Melanocyte of skin (primary cell): Measurements from ENCODE around the gene FTSJ3. TPM values are rescaled to one million over a fixed set of nuclear protein-coding genes. Genes with fewer than 3 reads are reported as not detected.

ENCODE experiments used
- total RNA-seq, 2 donors: library from RNA; depleted of rRNA; stranded (reverse); fragments of >200 nt; gene quantifications; 2 replicates each; pipeline ENCODE4 v1.2.3, GENCODE V29; 2012

The FTSJ3 gene, protein sequence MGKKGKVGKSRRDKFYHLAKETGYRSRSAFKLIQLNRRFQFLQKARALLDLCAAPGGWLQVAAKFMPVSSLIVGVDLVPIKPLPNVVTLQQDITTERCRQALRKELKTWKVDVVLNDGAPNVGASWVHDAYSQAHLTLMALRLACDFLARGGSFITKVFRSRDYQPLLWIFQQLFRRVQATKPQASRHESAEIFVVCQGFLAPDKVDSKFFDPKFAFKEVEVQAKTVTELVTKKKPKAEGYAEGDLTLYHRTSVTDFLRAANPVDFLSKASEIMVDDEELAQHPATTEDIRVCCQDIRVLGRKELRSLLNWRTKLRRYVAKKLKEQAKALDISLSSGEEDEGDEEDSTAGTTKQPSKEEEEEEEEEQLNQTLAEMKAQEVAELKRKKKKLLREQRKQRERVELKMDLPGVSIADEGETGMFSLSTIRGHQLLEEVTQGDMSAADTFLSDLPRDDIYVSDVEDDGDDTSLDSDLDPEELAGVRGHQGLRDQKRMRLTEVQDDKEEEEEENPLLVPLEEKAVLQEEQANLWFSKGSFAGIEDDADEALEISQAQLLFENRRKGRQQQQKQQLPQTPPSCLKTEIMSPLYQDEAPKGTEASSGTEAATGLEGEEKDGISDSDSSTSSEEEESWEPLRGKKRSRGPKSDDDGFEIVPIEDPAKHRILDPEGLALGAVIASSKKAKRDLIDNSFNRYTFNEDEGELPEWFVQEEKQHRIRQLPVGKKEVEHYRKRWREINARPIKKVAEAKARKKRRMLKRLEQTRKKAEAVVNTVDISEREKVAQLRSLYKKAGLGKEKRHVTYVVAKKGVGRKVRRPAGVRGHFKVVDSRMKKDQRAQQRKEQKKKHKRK
- 10 to 100 TPM; 57.8 to 80.9 TPM for total RNA-seq

DNA sequence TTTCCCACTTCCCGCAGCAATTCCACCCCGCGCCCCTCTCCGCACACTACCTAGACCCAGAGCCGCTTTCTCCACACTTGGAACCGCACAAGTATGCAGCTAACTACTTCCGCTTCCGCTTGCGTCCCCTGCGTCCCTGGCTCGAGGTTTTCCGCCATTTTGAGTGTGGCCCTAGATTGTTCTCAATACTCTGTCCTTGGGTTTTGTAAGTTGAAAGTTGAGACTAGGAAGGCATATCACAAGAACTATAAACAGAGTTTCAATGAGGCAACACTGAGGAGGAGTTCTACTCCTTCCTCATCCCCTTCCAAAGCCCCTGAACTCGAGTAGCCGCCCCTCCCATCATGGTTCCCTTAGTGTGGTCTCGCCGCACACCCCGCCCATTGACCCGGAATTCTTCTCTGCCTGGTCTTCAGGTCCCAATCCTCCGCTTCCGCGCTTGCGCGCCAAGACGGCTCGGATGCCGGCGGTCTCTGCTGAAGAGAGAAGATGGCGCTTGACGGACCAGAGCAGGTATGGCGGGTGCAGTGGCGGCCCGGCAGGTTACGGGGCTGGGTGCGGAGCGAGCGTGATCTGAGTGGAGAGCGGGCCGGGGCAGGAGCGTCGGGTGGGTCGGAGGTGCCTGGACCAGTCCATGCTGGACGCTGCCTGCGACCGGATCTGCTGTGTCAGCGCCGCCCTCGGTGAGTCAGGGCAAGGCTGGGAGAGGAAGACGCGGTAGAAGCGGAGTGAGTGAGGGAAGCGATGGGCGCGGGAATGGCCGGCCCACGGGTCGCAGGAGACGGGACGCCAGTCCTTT lies at the start of gene FTSJ3, which contains the start of gene PSMC5:
TSS of gene FTSJ3 (minus strand) at position 662 of the 799 bp plus-strand sequence. CDS start 761 bp downstream, outside the sequence.
TSS of gene PSMC5 (plus strand) at position 430 of the 799 bp plus-strand sequence. CDS start at position 490, 60 bp downstream.

DNA sequence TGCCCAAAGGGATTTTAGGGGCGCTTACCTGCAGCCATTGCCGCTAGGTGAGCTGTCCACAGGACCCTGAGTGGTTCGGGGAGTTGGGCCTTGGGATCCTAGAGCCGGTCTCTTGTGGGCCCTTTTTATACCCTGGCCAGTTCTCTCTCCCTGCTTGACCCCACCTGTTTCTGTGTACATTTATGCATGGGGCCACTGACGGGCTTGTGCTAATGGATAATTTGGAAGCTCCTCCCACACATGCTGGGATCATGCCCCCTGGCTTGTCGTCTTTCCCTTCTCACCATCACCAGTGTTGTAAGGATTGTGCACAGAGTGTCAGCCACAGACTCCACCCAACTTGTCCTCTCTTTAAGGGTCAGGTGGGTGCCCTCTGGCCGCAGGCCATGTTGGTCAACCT lies 46.1 kb upstream of the FTSJ3 start, which contains the start of gene CSH2:
TSS of gene CSH2 (minus strand) at position 101 of the 400 bp plus-strand sequence. CDS start at position 38, 63 bp downstream.

DNA sequence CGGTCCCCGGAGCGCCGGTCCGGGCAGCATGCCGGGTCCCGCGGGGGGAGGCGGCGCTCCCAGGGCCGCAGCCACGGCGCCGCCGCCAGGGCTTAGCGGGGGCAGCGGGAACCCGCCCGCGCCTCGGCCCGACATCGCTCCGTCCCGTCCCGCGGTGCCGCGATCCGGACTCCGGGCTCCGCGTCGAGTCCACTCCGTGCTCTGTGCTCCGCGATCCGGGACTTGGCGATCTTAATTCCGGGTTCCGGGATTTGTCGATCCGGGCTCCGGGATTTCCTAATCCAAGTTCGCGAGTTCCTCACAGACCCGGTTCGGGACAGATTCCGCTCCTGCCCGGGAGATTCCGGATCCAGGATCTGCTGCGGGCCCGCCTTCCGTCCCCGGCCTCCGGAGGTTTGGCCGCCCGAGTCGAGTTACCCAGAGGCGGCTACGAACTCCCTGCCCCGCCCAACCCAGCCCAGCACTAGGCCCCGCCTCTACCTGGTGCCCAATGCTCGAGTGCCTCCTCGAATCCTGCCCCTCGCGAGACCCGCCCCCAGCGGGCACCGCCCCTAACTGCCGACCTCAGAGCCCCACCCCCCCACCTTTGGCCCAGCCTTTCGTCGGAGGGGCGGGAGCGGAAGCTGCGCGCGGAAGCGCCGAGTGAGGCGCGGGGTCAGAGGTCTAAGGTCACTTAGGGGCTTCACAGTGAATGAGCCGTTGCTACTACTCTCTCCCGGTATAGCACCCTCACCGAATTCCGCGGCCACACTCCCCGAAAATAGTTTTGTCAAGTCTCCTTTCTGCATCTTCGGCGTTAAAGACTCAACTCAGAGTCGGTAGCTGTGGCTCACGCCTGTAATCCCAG lies 15.3 kb upstream of the FTSJ3 start, which contains the start of gene SMARCD2:
TSS of gene SMARCD2 (minus strand) at position 146 of the 847 bp plus-strand sequence. CDS start at position 135, 11 bp downstream.

DNA sequence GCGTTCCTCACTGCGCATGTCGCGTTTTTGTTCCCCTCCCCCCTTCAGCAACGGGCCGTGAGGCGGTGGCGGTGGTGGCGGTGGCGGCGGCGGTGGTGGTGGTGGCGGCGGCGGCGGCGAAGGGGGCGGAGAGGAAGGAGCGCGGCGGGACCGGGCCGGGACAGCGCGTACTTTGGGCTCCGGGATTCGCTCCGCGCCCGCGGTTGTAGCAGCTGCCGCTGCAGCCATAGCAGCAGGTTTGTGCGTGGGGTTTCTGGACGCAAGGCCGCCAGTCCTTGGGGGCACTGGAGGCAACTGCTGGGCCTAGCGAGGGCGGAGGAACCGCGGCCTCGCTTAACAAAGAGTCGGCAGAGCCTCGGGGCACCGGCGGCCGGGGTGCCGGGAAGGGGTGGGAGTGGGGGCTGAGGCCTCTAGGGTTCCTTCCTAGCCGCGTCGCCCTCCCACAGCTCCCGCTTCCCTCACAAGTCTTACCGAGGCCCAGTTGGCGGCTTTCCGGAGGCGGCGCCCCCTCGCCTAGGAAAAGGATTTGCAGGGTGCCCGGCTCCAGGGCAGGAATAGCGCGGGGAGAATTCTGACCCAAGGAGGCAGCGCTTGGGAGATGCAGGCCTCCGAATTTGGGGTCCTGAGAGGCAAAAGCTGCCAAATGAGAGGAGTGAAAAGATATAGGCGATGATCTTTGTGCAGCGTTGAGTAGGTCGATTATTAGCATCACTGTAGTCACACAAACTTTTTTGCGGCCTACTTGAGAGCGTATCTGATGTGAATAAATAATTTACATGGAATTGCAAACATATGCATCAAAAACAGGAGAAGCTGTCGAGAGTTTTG lies 53.1 kb downstream of the FTSJ3 start, which contains the start of gene DDX42:
TSS of gene DDX42 (plus strand) at position 30 of the 828 bp plus-strand sequence. CDS start 12,880 bp downstream, outside the sequence.

DNA sequence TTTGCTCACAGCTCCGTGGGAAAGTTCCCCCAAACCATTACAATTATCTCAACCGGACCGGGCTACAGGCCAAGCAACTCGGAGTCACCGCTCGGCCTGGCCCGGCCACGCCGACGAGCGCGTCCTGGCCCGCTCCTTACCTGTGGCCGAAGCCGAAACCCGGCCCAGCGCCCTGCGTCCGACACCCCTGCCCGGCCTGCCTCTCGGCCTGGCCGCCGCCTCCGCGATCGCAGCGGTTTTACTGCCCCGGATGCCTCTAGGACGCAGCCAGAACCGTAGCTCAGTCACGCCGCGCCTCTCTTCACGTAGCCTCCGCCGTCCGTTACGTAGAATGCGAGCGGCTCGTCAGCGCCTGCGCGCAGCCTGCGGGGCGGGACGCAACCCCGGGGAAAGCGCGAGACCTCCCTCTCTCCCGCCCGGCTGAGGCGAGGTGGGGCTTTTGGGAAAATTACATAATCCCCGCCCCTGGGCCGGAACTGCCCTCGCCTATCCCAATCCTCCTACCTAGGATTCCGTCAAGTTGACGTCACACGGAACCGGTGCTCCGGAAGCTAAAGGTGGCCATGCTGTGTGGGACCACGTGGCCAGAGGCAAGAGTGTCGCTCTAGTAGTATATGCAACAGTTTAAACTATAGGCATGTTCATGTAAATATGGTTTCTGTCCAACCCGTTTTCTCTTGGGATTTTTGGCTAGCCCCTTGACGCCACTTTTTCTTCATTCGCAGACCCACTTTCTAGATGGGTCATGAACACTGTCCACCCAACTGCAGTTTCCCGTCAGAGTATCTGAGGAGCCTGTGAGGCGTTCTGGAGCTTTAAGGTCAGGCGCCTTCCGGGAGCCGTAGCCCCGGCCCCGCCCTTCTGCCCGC lies 54.0 kb downstream of the FTSJ3 start, which contains the start of gene CCDC47:
TSS of gene CCDC47 (minus strand) at position 326 of the 869 bp plus-strand sequence. CDS start 7,422 bp downstream, outside the sequence.

Other genes with a start within 250 kb of the FTSJ3 start
- gene TACO1, start 226.8 kb downstream of the FTSJ3 start, total RNA-seq, result 10 to 100 TPM; 20.0 to 38.3 TPM
- gene MAP3K3, start 205.2 kb downstream of the FTSJ3 start, total RNA-seq, result 10 to 100 TPM; 52.0 to 60.6 TPM
- gene LIMD2, start 127.5 kb downstream of the FTSJ3 start, total RNA-seq, result 10 to 100 TPM; 27.2 to 39.0 TPM
- gene STRADA, start 85.9 kb downstream of the FTSJ3 start, total RNA-seq, result 10 to 100 TPM; 34.3 to 34.4 TPM
- 10 to 100 TPM; 57.5 to 75.6 TPM for gene CCDC47, start 54.1 kb downstream of the FTSJ3 start, total RNA-seq
- gene DDX42, start 53.5 kb downstream of the FTSJ3 start, total RNA-seq, result 10 to 100 TPM; 63.3 to 67.9 TPM
- gene PSMC5, start 232 bp downstream of the FTSJ3 start, total RNA-seq, result 10 to 100 TPM; 21.3 to 43.0 TPM
- gene SMARCD2, start 15.0 kb upstream of the FTSJ3 start, total RNA-seq, result 10 to 100 TPM; 93.6 to 97.7 TPM
- not detected for gene CSH2, start 46.0 kb upstream of the FTSJ3 start, total RNA-seq
- not detected for gene GH2, start 54.3 kb upstream of the FTSJ3 start, total RNA-seq
- not detected for gene CSH1, start 68.9 kb upstream of the FTSJ3 start, total RNA-seq
- not detected for gene CSHL1, start 83.6 kb upstream of the FTSJ3 start, total RNA-seq
- not detected for gene GH1, start 91.2 kb upstream of the FTSJ3 start, total RNA-seq
- 10 to 100 TPM; 20.6 to 29.0 TPM for gene CD79B, start 104.7 kb upstream of the FTSJ3 start, total RNA-seq
- not detected for gene SCN4A, start 145.3 kb upstream of the FTSJ3 start, total RNA-seq
- under 1 TPM in 1 of 2 donors, not detected in 1; under 0.01 TPM for gene PRR29, start 170.7 kb upstream of the FTSJ3 start, total RNA-seq
- under 1 TPM in 1 of 2 donors, not detected in 1; 0.33 TPM for gene ICAM2, start 193.0 kb upstream of the FTSJ3 start, total RNA-seq